Stimulated activated memory B cell treated with anti-CD40 and anti-IgM and Interleukin-4, amounts not matched to agents 10 μg/mL and 1 μg/mL and 100 μg/mL, for 72 hours (primary cell): ENCODE results near the gene FBLN2.

Experiments
- ATAC-seq: fragments of 150-1000 bp; cut with Tn5 transposase; 2 replicates; pipeline ENCODE4 v1.10.0; 2021
- H3K27ac Mint-ChIP-seq: one replicate; pipeline ENCODE4 v1.8.0; 2022; ENCODE audit warnings: mild to moderate bottlenecking, mixed read lengths
- H3K27me3 Mint-ChIP-seq: one replicate; pipeline ENCODE4 v1.8.0; 2022; ENCODE audit warnings: mixed read lengths
- H3K36me3 Mint-ChIP-seq: one replicate; pipeline ENCODE4 v1.8.0; 2022; ENCODE audit warnings: mixed read lengths
- H3K4me1 Mint-ChIP-seq: one replicate; pipeline ENCODE4 v1.8.0; 2022; ENCODE audit warnings: mixed read lengths
- H3K4me3 Mint-ChIP-seq: one replicate; pipeline ENCODE4 v1.8.0; 2022; ENCODE audit warnings: mild to moderate bottlenecking, moderate library complexity, mixed read lengths
- H3K9me3 Mint-ChIP-seq: one replicate; pipeline ENCODE4 v1.8.0; 2022; ENCODE audit warnings: mixed read lengths

FBLN2 gene

DNA sequence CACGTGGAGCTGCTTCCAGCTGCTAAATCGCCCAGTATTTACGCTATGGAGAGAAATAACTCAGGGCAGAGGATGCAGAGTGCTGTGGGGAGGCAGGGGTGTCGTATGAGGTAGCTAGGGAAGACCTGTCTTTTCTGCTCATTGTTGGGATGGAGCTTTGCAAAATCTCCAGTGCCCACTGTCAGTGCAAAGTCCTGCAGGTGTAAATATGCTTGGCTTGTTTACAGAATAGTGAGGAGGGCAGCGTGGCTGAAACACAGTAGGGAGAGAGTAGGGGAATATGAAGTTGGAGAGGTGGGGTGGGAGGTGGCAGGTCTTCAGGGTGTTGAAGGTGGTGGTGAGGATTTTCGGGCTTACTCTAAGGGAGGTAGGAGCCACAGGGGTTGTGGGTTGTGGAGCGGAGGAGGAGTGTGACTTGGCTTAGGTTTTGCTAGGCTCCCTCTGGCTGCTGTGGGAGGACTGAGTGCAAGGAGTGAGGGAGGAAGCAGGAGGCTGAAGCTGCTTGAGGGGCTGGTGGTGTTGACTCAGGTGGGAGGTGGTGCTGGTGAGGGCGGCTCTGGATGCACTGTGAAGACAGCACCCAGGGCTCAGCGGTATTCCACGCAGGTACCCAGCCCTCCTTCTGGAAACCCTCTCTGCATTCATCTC is 125.7 kb downstream of the FBLN2 start:
- ATAC-seq = no peak
- H3K27ac Mint-ChIP-seq = no peak overlapping the region
- H3K9me3 Mint-ChIP-seq = no peaks in the 10 kb centered on the region
- no peaks in the 10 kb centered on the region for H3K4me1 Mint-ChIP-seq
- peaks cover 23% of the 10 kb centered on the region for H3K27me3 Mint-ChIP-seq
- no peaks in the 10 kb centered on the region for H3K36me3 Mint-ChIP-seq
- H3K4me3 Mint-ChIP-seq = no peak overlapping the region

GRCh38 chr3:13676356-13677017 is 127.6 kb downstream of the FBLN2 start:
- Mint-ChIP-seq H3K36me3 (no peaks in the 10 kb centered on the region), H3K9me3 (no peaks in the 10 kb centered on the region), H3K27me3 (peaks cover 19% of the 10 kb centered on the region), H3K4me1 (no peaks in the 10 kb centered on the region), H3K27ac (no peak overlapping the region), H3K4me3 (no peak overlapping the region)
- no peak for ATAC-seq

GRCh38 chr3:13677272-13677671 is 128.3 kb downstream of the FBLN2 start:
- ATAC-seq = no peak
- H3K4me3 Mint-ChIP-seq = no peak overlapping the region
- no peaks in the 10 kb centered on the region for H3K4me1 Mint-ChIP-seq
- no peaks in the 10 kb centered on the region for H3K36me3 Mint-ChIP-seq
- H3K9me3 Mint-ChIP-seq = no peaks in the 10 kb centered on the region
- peaks cover 26% of the 10 kb centered on the region for H3K27me3 Mint-ChIP-seq
- no peak overlapping the region for H3K27ac Mint-ChIP-seq

DNA sequence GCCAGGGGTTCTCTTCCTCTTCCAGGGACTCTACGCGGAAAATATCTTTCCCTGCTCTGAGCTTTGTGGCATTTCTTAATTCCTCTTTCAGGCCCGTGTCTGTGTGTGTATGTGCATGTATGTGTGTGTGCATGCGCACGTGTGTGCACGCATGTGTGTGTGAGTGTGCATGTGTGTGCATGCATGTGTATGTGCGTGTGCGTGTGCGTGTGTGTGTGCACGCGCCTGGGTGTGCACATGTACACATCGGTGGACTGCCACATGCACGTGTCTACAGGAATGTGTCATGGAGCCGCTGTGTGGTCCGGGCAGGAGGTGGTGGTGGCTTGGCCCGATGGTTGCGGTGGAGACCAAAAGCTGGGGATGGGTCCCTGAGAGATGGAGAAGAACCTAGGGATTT is 133.0 kb downstream of the FBLN2 start:
- Mint-ChIP-seq H3K9me3 (peaks cover 7% of the 10 kb centered on the region), H3K27ac (no peak overlapping the region), H3K4me3 (no peak overlapping the region), H3K27me3 (peaks cover 34% of the 10 kb centered on the region), H3K36me3 (no peaks in the 10 kb centered on the region), H3K4me1 (no peaks in the 10 kb centered on the region)
- no peak for ATAC-seq

DNA sequence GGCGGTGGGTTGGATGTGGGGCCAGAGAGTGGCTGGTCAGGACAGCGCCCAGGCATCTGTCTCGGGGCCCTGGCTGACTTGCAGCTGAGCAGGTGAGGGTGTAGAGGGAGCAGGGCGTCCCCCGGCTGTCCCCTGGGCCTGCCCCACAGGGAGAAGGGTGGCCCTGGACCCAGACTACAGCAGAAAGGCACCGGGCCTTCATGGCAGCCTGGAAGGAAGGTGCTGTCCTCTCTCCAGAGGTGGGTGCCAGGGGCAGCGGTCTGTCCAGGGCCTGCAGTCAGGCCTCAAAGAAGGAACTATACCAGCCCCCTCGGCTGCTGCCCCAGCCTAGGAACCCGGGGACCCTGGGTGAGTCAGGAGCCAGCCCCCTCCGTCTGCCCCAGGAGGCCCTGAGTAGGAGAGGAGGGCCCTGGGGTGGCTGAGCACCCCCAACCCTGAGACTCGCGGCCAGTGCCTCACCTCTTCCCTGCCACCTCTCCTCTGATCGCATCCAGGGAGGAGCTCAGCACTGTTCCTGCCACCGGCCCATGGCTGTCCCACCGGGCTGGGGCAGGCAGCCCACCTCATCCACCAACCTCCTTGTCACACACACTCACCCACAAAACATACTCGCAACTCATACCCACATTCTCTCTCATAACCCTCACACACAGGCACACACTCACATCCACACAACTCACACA is 133.5 kb downstream of the FBLN2 start:
- ATAC-seq = no peak
- H3K27ac Mint-ChIP-seq = no peak overlapping the region
- H3K27me3 Mint-ChIP-seq = peaks cover 34% of the 10 kb centered on the region
- no peaks in the 10 kb centered on the region for H3K36me3 Mint-ChIP-seq
- H3K9me3 Mint-ChIP-seq = peaks cover 7% of the 10 kb centered on the region
- H3K4me3 Mint-ChIP-seq = no peak overlapping the region
- no peaks in the 10 kb centered on the region for H3K4me1 Mint-ChIP-seq

- H3K36me3 Mint-ChIP-seq = no peaks in the 10 kb centered on the region
- H3K9me3 Mint-ChIP-seq = peaks cover 7% of the 10 kb centered on the region
- no peaks in the 10 kb centered on the region for H3K4me1 Mint-ChIP-seq
- H3K4me3 Mint-ChIP-seq = no peak overlapping the region
- H3K27me3 Mint-ChIP-seq = peaks cover 34% of the 10 kb centered on the region
- ATAC-seq = no peak
- no peak overlapping the region for H3K27ac Mint-ChIP-seq
These were observed 134.4 kb downstream of the FBLN2 start for GRCh38 chr3:13683288-13683687.

DNA sequence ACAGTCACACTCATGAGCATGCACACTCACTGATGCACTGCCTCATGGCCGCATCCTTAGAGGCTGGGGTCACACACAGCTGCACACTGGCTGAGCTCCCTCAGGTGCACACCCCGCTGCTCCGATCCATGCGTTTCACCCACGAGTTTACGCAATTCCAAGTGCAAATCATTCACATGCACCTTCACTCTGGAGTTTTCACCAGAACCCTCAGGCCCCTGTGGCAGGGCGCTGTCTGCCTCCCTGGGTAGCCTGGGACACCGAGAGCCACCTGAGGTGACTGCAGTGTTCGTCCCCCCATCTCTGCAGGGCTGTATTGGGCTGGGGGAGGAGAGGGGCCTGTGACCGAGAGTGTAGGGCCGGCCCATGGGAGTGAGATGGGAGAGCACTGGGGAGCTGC is 134.8 kb downstream of the FBLN2 start:
- Mint-ChIP-seq H3K9me3 (peaks cover 7% of the 10 kb centered on the region), H3K27ac (no peak overlapping the region), H3K4me3 (no peak overlapping the region), H3K36me3 (no peaks in the 10 kb centered on the region), H3K4me1 (no peaks in the 10 kb centered on the region), H3K27me3 (peaks cover 34% of the 10 kb centered on the region)
- no peak for ATAC-seq

DNA sequence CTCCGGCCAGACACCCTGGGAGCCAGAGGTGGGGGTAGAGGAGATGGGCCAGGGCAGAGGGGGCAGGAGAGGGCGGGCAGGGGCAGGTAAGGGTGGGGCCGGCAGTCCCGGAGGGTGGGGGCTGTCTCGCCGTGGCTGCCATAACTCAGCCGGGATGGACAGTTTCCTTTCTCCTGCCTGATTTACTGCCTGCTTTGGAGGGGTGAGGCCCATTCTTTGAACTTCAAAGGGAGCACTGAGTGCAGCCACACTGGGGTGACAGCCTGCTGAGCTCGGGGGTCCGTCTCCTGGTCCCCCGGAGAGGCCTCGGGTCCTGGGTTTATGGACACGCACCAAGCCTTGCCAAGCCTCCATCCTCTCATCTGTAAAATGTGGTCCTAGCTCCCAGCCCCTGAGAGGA is 135.4 kb downstream of the FBLN2 start:
- H3K27me3 Mint-ChIP-seq = peaks cover 34% of the 10 kb centered on the region
- peaks cover 7% of the 10 kb centered on the region for H3K9me3 Mint-ChIP-seq
- H3K36me3 Mint-ChIP-seq = no peaks in the 10 kb centered on the region
- ATAC-seq = no peak
- H3K27ac Mint-ChIP-seq = no peak overlapping the region
- no peaks in the 10 kb centered on the region for H3K4me1 Mint-ChIP-seq
- no peak overlapping the region for H3K4me3 Mint-ChIP-seq

DNA sequence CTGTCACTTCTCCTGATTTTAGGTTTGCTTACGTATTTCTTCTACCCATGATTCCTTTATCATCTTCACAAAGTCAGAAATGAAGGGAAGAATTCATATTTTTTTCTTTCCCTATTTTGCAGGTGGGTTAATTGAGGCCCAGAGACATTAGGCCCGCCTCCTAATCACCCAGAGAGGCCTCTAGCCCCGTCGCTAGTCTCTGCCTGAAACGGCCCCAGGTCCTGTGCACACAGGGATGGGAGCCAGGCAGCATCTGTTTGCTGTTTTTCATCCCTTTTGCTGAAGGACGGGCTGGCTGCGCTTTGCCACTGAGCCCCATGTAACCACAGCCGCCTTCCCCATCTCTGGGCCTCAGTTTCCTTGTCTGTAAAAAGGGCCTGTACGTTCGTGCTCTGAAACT is 135.9 kb downstream of the FBLN2 start:
- no peak overlapping the region for H3K4me3 Mint-ChIP-seq
- H3K36me3 Mint-ChIP-seq = no peaks in the 10 kb centered on the region
- H3K27ac Mint-ChIP-seq = no peak overlapping the region
- no peaks in the 10 kb centered on the region for H3K4me1 Mint-ChIP-seq
- H3K27me3 Mint-ChIP-seq = peaks cover 34% of the 10 kb centered on the region
- H3K9me3 Mint-ChIP-seq = peaks cover 7% of the 10 kb centered on the region
- no peak for ATAC-seq

DNA sequence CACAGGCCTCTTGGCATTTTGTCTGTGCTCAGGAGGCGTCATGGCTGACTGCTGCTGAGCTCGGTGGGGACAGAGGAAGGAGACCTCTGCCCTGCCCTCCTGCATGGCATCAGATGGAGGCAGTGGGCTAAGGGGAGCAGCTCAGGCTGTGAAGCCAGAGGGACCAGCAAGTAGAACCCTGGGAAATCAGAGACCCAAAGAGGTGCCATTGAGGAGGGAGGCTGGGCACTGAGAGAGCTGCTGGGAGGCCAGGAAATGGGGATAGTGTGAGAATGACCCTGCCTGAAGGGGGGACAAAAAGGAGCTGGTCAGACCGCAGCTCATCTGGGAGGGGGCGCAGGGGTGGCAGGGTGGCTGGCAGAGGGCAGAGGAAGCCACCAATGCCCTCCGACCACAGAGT is 136.8 kb downstream of the FBLN2 start:
- Mint-ChIP-seq H3K36me3 (no peaks in the 10 kb centered on the region), H3K4me3 (no peak overlapping the region), H3K9me3 (peaks cover 7% of the 10 kb centered on the region), H3K27ac (no peak overlapping the region), H3K27me3 (peaks cover 34% of the 10 kb centered on the region), H3K4me1 (no peaks in the 10 kb centered on the region)
- ATAC-seq = no peak

- Mint-ChIP-seq H3K36me3 (no peaks in the 10 kb centered on the region), H3K4me1 (no peaks in the 10 kb centered on the region)
- ATAC-seq = no peak
These were observed 137.6 kb downstream of the FBLN2 start for GRCh38 chr3:13686367-13687160.

DNA sequence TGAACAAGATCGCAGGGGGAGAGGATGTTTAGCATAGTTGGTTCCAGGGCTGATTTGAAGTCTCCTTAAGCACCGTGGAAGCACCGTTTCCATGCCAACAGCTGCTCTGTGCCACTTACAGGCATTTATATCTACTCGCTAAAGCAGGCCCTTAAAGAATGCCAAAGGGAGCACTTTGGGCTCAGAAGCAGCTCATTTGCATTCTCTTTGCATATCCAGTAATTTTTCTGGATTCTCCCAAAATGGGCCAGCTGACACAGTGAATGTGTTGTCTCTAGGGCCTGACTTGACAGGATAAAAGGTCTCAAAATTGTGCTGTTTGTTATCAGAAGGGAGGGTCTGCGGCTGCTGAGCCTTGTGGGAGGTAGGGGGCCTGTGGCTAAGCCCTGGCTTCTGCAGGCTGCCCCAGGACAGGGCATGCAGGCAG is 138.6 kb downstream of the FBLN2 start:
- ATAC-seq = no peak
- Mint-ChIP-seq H3K4me3 (no peak overlapping the region), H3K4me1 (no peaks in the 10 kb centered on the region), H3K27me3 (peaks cover 24% of the 10 kb centered on the region), H3K27ac (no peak overlapping the region), H3K9me3 (peaks cover 7% of the 10 kb centered on the region), H3K36me3 (no peaks in the 10 kb centered on the region)

More at GRCh38 chr3:13686367-13687160, 137.6 kb downstream of the FBLN2 start:
- peaks cover 34% of the 10 kb centered on the region for H3K27me3 Mint-ChIP-seq
- peaks cover 7% of the 10 kb centered on the region for H3K9me3 Mint-ChIP-seq
- H3K27ac Mint-ChIP-seq = no peak overlapping the region
- no peak overlapping the region for H3K4me3 Mint-ChIP-seq
